Dermis microvascular lymphatic vessel endothelial cell (primary cell): ENCODE measurements around the gene TRAF2. TPM values are rescaled to one million over a fixed set of nuclear protein-coding genes. Genes with fewer than 3 reads are reported as not detected.

Experiments
- DNase-seq, 2 donors: peaks; one replicate each; pipeline versions ENCODE4 v3.0.0 to v3.0.0-alpha.2; 2010; ENCODE audit warnings: low read depth in 2 of 2
- total RNA-seq: library from RNA; depleted of rRNA; stranded (reverse); fragments of >200 nt; gene quantifications from 2 replicates; pipeline ENCODE4 v1.2.1, GENCODE V29; 2014

The TRAF2 gene
- total RNA-seq, 1 donor from 2014 or later: 13.0 TPM

- peak in 1 of 2 donors; percentile 11 for DNase-seq
These were observed 39.8 kb upstream of the TRAF2 start for GRCh38 chr9:136846376-136847087.

- peak; percentile 23 to 82 for DNase-seq
These were observed 39.1 kb upstream of the TRAF2 start for GRCh38 chr9:136847088-136847825.

DNA sequence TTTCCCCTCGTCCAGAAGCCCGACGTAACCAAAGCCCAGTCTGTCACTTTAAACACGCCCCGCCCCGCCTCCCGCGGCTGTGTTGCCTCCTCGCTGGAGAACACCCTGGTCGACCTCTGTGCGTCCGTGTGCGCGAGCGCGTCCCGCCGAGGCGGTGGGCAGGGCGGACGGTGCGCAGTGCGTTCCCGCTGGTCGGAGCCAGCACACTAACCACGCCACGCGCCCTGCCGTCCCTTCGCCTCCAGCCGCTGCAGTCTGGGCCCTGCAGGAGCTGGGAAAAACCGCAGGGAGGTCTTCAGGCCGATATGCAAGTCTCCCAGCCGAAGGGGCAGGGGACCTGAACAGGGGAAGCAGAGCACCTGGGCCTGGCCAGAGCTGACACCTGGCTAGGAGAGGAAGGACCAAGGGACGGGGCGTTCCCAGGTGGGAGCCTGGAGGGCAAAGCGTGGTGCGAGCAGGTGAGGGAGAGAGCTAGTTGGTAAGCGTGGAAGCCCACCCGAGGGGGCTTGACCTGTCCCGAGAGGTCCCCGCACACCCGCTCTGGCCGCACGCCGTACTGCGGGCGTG, 38.4 kb upstream of the TRAF2 start:
- DNase-seq: peak; percentile 61 to 87

DNA sequence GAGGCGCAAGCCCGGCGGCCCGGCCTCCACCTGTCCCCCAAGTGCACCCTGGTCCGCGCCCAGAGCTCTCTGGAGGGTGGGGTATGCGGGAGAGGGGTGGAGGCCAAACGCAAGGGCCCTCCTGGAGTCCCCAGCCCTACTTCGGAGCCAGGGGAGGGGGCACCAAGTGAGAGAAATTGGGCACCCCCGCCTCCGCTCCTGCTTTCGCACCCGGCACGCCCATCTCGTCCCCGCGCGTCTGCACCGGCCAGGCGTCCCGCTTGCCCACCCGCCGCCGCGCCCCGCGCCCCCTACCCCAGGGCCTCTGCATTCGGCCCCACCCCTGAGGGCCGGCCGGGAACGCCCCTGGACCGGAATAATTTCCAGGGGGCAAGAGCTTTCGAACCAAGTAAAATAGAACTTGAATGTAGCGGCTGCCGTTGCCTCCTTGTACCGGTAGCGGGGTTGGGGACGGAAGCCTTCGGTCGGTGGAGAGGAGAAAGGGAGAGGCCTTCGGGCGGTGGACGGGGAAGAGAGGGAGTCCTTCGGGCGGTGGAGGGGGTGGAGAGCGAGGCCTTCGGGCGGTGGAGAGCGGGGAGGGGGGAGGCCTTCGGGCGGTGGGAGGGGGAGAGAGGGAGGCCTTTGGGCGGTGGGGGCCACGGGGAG, 37.8 kb upstream of the TRAF2 start:
- no peak for DNase-seq

- DNase-seq: peak; percentile 98 to 100
These were observed 37.0 kb upstream of the TRAF2 start, which contains the start of gene PHPT1 for GRCh38 chr9:136849038-136849959. Gene PHPT1 (plus strand): TSS chr9:136849409. CDS start chr9:136849431, 22 bp downstream.

GRCh38 chr9:136849960-136850865, 36.1 kb upstream of the TRAF2 start:
- DNase-seq: no peak

GRCh38 chr9:136850866-136851775, 35.2 kb upstream of the TRAF2 start:
- no peak for DNase-seq

GRCh38 chr9:136851941-136852663, 34.2 kb upstream of the TRAF2 start, which contains the start of gene MAMDC4:
Gene MAMDC4 (plus strand): TSS chr9:136852346. CDS start chr9:136852417, 71 bp downstream.
- no peak for DNase-seq

- no peak for DNase-seq
These were observed 33.4 kb upstream of the TRAF2 start for GRCh38 chr9:136852664-136853595.

DNA sequence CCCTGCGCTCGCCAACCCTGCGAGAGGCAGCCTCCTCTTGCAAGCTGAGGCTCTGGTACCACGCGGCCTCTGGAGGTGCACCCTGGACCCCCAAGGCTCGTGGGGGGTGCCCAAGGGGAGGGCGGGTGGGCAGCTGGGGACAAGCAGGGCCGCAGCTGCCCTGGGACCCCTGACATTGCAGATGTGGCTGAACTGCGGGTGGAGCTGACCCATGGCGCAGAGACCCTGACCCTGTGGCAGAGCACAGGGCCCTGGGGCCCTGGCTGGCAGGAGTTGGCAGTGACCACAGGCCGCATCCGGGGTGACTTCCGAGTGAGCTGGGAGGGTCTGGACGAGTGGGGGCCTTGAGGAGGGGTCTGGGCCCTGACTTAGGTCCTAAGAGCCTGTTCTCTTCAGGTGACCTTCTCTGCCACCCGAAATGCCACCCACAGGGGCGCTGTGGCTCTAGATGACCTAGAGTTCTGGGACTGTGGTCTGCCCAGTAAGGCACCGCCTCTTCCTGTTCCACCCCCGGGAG, 32.7 kb upstream of the TRAF2 start:
- no peak for DNase-seq

DNA sequence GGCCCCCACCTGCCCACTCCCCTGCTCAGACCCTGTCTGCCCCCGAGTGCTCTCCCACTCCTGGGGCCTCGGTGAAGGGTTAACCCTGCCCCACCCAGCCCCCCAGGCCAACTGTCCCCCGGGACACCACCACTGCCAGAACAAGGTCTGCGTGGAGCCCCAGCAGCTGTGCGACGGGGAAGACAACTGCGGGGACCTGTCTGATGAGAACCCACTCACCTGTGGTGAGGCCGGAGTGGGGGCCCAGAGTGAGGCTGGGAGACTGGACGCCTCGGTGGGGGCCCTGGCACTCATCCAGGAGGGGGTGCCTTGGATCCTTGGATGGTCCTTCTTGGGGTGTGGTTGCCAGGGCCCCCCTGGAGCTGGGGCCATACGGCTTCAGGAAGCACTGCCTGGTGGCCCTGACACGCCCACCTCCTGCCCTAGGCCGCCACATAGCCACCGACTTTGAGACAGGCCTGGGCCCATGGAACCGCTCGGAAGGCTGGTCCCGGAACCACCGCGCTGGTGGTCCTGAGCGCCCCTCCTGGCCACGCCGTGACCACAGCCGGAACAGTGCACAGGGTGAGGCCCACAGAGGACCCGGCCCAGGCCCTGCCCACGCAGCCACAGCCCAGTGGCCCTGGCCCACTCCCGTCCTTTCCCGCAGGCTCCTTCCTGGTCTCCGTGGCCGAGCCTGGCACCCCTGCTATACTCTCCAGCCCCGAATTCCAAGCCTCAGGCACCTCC, 32.0 kb upstream of the TRAF2 start:
- DNase-seq: no peak

- DNase-seq: no peak
These were observed 31.4 kb upstream of the TRAF2 start for GRCh38 chr9:136854842-136855460.

GRCh38 chr9:136855461-136856078, 30.7 kb upstream of the TRAF2 start:
- DNase-seq: no peak

- no peak for DNase-seq
These were observed 30.2 kb upstream of the TRAF2 start for GRCh38 chr9:136856079-136856476.

DNA sequence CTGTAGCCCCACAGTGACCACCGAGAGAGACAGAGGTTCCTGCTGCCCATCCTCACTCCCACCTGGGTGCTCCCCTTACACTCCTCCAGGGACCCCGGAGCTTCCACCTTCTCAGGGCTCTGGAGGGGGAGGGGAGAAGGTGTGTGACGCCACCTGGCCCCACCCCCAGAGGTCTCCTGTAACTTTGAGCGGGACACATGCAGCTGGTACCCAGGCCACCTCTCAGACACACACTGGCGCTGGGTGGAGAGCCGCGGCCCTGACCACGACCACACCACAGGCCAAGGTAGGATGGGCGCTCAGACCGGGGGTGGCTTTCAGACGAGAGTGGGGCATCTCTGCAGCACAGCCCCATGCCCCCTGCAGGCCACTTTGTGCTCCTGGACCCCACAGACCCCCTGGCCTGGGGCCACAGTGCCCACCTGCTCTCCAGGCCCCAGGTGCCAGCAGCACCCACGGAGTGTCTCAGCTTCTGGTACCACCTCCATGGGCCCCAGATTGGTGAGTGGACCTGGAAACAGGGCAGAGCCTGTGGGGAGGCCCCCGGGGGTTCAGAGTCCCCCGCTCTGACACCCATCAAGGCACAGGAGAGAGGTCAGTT, 29.7 kb upstream of the TRAF2 start:
- no peak for DNase-seq
